T-helper 2 cell (primary cell): ENCODE measurements around the gene PRAME.
A peak's percentile ranks its signal among the peaks of the same experiment; 100 is the strongest.

Experiments
- DNase-seq, 5 experiments: peaks; one replicate each; pipeline versions ENCODE4 v3.0.0 to v3.0.0-alpha.2; 2012 to 2022

Gene PRAME

GRCh38 chr22:22579869-22580604, 21.0 kb upstream of the PRAME start:
- DNase-seq = no peak

GRCh38 chr22:22578702-22579424, 19.8 kb upstream of the PRAME start:
- DNase-seq = no peak

- no peak for DNase-seq
Measured at GRCh38 chr22:22576989-22577427, 17.9 kb upstream of the PRAME start.

GRCh38 chr22:22576244-22576988, 17.4 kb upstream of the PRAME start:
- DNase-seq = peak in 1 of 5 experiments; percentile 11

GRCh38 chr22:22574361-22574760, 15.3 kb upstream of the PRAME start:
- DNase-seq = no peak

- DNase-seq = no peak
Measured at GRCh38 chr22:22573047-22573889, 14.2 kb upstream of the PRAME start.

- DNase-seq = no peak
Measured at GRCh38 chr22:22571862-22572261, 12.8 kb upstream of the PRAME start.

GRCh38 chr22:22571429-22571828, 12.4 kb upstream of the PRAME start:
- no peak for DNase-seq

- DNase-seq = no peak
Measured at GRCh38 chr22:22569218-22569617, 10.2 kb upstream of the PRAME start.

- no peak for DNase-seq
Measured at GRCh38 chr22:22565981-22566380, 6.9 kb upstream of the PRAME start.

- DNase-seq = no peak
Measured at GRCh38 chr22:22558071-22558971, 744 bp downstream of the PRAME start.

GRCh38 chr22:22556995-22557925, 1.8 kb downstream of the PRAME start:
- no peak for DNase-seq

GRCh38 chr22:22556578-22556977, 2.5 kb downstream of the PRAME start:
- DNase-seq = no peak

GRCh38 chr22:22555596-22555995, 3.5 kb downstream of the PRAME start:
- no peak for DNase-seq

- DNase-seq = no peak
Measured at GRCh38 chr22:22554587-22555284, 4.3 kb downstream of the PRAME start.

GRCh38 chr22:22553735-22554586, 5.1 kb downstream of the PRAME start:
- DNase-seq = no peak

GRCh38 chr22:22553141-22553540, 5.9 kb downstream of the PRAME start:
- no peak for DNase-seq

GRCh38 chr22:22552630-22553029, 6.4 kb downstream of the PRAME start:
- DNase-seq = no peak
